HepG2 (cell line): ENCODE measurements around the gene FGL2. TPM values are rescaled to one million over a fixed set of nuclear protein-coding genes. Genes with fewer than 3 reads are reported as not detected.

Experiments used
- ATAC-seq: fragments of 200-7000 bp; cut with Tn5 transposase; 3 replicates; pipeline ENCODE4 v1.9.1; 2020; ENCODE audit warnings: mild to moderate bottlenecking, moderate library complexity
- BruUV-seq: library from RNA; stranded (reverse); fragments of 400-500 nt; replicated peaks from 2 replicates; lab custom pipeline; 2021; lab: Mats Ljungman, UMichigan
- CTCF ChIA-PET: fragments of 300-600 bp; formaldehyde crosslinking; extraction: SDS; loops from one replicate; lab custom pipeline; 2021; ENCODE audit warnings: low total read pairs, inconsistent platforms, low intra/inter-chr PET ratio; lab: Yijun Ruan, JAX
- POLR2A ChIA-PET: fragments of 350-600 bp; sonication (Branson Sonifier 250); formaldehyde crosslinking; loops from one replicate; lab custom pipeline; 2020; ENCODE audit warnings: antibody characterized with exemption, inconsistent platforms; lab: Yijun Ruan, JAX
- DNase-seq: peaks from one replicate; pipeline ENCODE4 v3.0.0-alpha.2; 2015; ENCODE audit warnings: low spot score
- FAIRE-seq: peaks from 3 replicates; lab custom pipeline; 2011; peaks lifted over from hg19 to GRCh38; lab: Jason Lieb, UNC
- H2AFZ ChIP-seq: one replicate; pipeline ENCODE4 v1.6.1; 2011; ENCODE audit warnings: low read length, inconsistent platforms
- H3K27ac ChIP-seq: fragments of 300-600 bp; 3 replicates; pipeline ENCODE4 v1.8.0; 2011; ENCODE audit warnings: mixed run types, mild to moderate bottlenecking, mixed read lengths, low read length, inconsistent platforms; ENCODE audit not compliant: insufficient read depth; ENCODE audit errors: extremely low read length
- H3K27me3 ChIP-seq, 2 experiments: fragments of 200-600 bp in 1 of 2; 2 replicates in 1 of 2; 3 replicates in 1 of 2; pipeline versions ENCODE4 v1.6.0 to v1.8.0; 2011; ENCODE audit warnings: low read length in 2 of 2, mild to moderate bottlenecking in 2 of 2, moderate library complexity in 2 of 2, inconsistent platforms in 1 of 2; ENCODE audit not compliant: insufficient read depth in 2 of 2, control insufficient read depth in 1 of 2
- H3K36me3 ChIP-seq, 2 experiments: fragments of 200-600 bp in 1 of 2; replicated peaks in 1 of 2; 2 replicates in 1 of 2; 3 replicates in 1 of 2; pipeline versions ENCODE4 v1.5.1 to v1.8.0; 2011; ENCODE audit warnings: low read length in 2 of 2, inconsistent platforms in 1 of 2; ENCODE audit not compliant: insufficient read depth in 2 of 2, control insufficient read depth in 1 of 2
- H3K4me1 ChIP-seq: 2 replicates; pipeline ENCODE4 v1.5.1; 2012; ENCODE audit warnings: low read length, inconsistent platforms; ENCODE audit not compliant: insufficient read depth
- H3K4me2 ChIP-seq: 2 replicates; pipeline ENCODE4 v1.6.0; 2011; ENCODE audit warnings: low read depth, low read length, inconsistent platforms
- H3K4me3 ChIP-seq, 3 experiments: fragments of 200-600 bp in 1 of 3; sonication (generic), shearing (Covaris generic) in 1 of 3; replicated peaks in 1 of 3; 2 replicates each; pipeline ENCODE4 v1.5.1; 2011 to 2016; ENCODE audit warnings: low read length in 3 of 3, inconsistent platforms in 2 of 3, low read depth in 2 of 3, mild to moderate bottlenecking in 2 of 3, control low read depth in 1 of 3, mixed read lengths in 1 of 3; ENCODE audit not compliant: insufficient read depth in 1 of 3
- H3K79me2 ChIP-seq: one replicate; pipeline ENCODE4 v1.6.1; 2011; ENCODE audit warnings: low read length, inconsistent platforms; ENCODE audit not compliant: insufficient read depth
- H3K9ac ChIP-seq: 2 replicates; pipeline ENCODE4 v1.6.0; 2011; ENCODE audit warnings: mild to moderate bottlenecking, low read depth, low read length, inconsistent platforms; ENCODE audit not compliant: insufficient read depth
- H3K9me3 ChIP-seq: 2 replicates; pipeline ENCODE4 v1.5.1; 2012; ENCODE audit warnings: mild to moderate bottlenecking, low read length
- H4K20me1 ChIP-seq: 2 replicates; pipeline ENCODE4 v1.6.0; 2011; ENCODE audit warnings: inconsistent platforms, mild to moderate bottlenecking, low read length, moderate library complexity; ENCODE audit not compliant: insufficient read depth
- ATF1 ChIP-seq: IDR thresholded peaks from 2 replicates; pipeline ENCODE4 v1.6.1; 2016; ENCODE audit warnings: mild to moderate bottlenecking, control low read depth
- BRCA1 ChIP-seq: sonication (generic); formaldehyde crosslinking; IDR thresholded peaks from 2 replicates; pipeline ENCODE4 v1.4.0; 2020; ENCODE audit warnings: missing genetic modification reagents
- CBX2 ChIP-seq, 2 experiments: fragments of 200-600 bp in 1 of 2; sonication (generic); formaldehyde crosslinking in 1 of 2; IDR thresholded peaks; 2 replicates each; pipeline versions ENCODE4 v1.7.0 to v1.8.1; 2018 to 2022; ENCODE audit warnings: low read depth in 2 of 2, low read length in 1 of 2, mild to moderate bottlenecking in 1 of 2, missing genetic modification reagents in 1 of 2
- GLI4 ChIP-seq: sonication (generic); formaldehyde crosslinking; IDR thresholded peaks from 2 replicates; pipeline ENCODE4 v1.5.1; 2020; ENCODE audit warnings: missing genetic modification reagents, mild to moderate bottlenecking, moderate library complexity, borderline replicate concordance
- NFKBIZ ChIP-seq: IDR thresholded peaks from 2 replicates; pipeline ENCODE4 v1.6.1; 2018; ENCODE audit warnings: missing genetic modification reagents, missing compliant biosample characterization
- NR3C1 ChIP-seq: sonication (generic); formaldehyde crosslinking; IDR thresholded peaks from 2 replicates; pipeline ENCODE4 v1.4.0; 2020; ENCODE audit warnings: missing genetic modification reagents
- RFX3 ChIP-seq: IDR thresholded peaks from 2 replicates; pipeline ENCODE4 v1.6.1; 2016; ENCODE audit warnings: missing biosample characterization, missing genetic modification reagents
- SAFB2 ChIP-seq: sonication (generic); formaldehyde crosslinking; IDR thresholded peaks from 2 replicates; pipeline ENCODE4 v1.5.1; 2020; ENCODE audit warnings: missing genetic modification reagents, low read depth, mild to moderate bottlenecking, borderline replicate concordance
- SMAD3 ChIP-seq: sonication (generic); formaldehyde crosslinking; IDR thresholded peaks from 2 replicates; pipeline ENCODE4 v1.4.0; 2020; ENCODE audit warnings: missing genetic modification reagents
- SRSF1 ChIP-seq: fragments of 200-400 bp; formaldehyde crosslinking; optimal IDR thresholded peaks from 2 replicates; pipeline ENCODE3; 2017; ENCODE audit warnings: mild to moderate bottlenecking, low read depth, low read length, moderate library complexity
- ZC3H4 ChIP-seq: sonication (generic); formaldehyde crosslinking; IDR thresholded peaks from 2 replicates; pipeline ENCODE4 v1.4.0; 2020; ENCODE audit warnings: missing genetic modification reagents, borderline replicate concordance
- ZNF143 ChIP-seq: sonication (generic); formaldehyde crosslinking; IDR thresholded peaks from 2 replicates; pipeline ENCODE4 v1.4.0; 2020; ENCODE audit warnings: missing genetic modification reagents
- ZNF33A ChIP-seq: sonication (generic); formaldehyde crosslinking; IDR thresholded peaks from 2 replicates; pipeline ENCODE4 v1.5.1; 2020; ENCODE audit warnings: missing genetic modification reagents, mild to moderate bottlenecking, moderate library complexity, borderline replicate concordance
- ZNF672 ChIP-seq: sonication (generic); formaldehyde crosslinking; IDR thresholded peaks from 2 replicates; pipeline ENCODE4 v1.8.1; 2022; ENCODE audit warnings: missing genetic modification reagents
- ZNF678 ChIP-seq: sonication (generic); formaldehyde crosslinking; IDR thresholded peaks from 2 replicates; pipeline ENCODE4 v1.4.0; 2020; ENCODE audit warnings: mild to moderate bottlenecking, missing genetic modification reagents
- ZNF7 ChIP-seq: IDR thresholded peaks from 2 replicates; pipeline ENCODE4 v1.6.1; 2016; ENCODE audit warnings: missing biosample characterization, missing genetic modification reagents
- ZNF775 ChIP-seq: sonication (generic); formaldehyde crosslinking; IDR thresholded peaks from 2 replicates; pipeline ENCODE4 v1.4.0; 2020; ENCODE audit warnings: missing genetic modification reagents, mild to moderate bottlenecking, moderate library complexity, borderline replicate concordance
- WGBS: methylation state at CpG from one replicate; pipeline ENCODE4 v1.1.6; 2017; ENCODE audit warnings: low lambda C conversion rate; 5-methylcytosine and 5-hydroxymethylcytosine counted together
- in situ Hi-C: cut with HindIII; loops from 2 replicates; pipeline ENCODE4 v1.10.0; 2017; ENCODE audit warnings: low pct_unique_long_range_greater_than_20kb; ENCODE audit not compliant: extremely low pct_ligation_motif_present
- intact Hi-C: fragments of 100-400 bp; cut with micrococcal nuclease; formaldehyde crosslinking; loops from one replicate; pipeline ENCODE4 v1.10.0; 2022; ENCODE audit not compliant: unreplicated experiment
- polyA plus RNA-seq, 8 experiments: library from polyadenylated mRNA; depleted of rRNA in 3 of 8; stranded (reverse) in 7 of 8; unstranded in 1 of 8; fragments of >200 nt; fragmentation: Illumina TruSeq in 4 of 8; extraction: Trizol in 4 of 8; gene quantifications; 2 replicates each; pipeline versions ENCODE4 v1.2.1 to v1.2.3, GENCODE V29; 2011 to 2016; ENCODE audit warnings: low read depth in 4 of 8, missing spikeins in 1 of 8, mixed read lengths in 1 of 8; ENCODE audit not compliant: insufficient read depth in 1 of 8
- total RNA-seq, 5 experiments: library from RNA; depleted of rRNA; stranded (reverse); fragments of >200 nt; fragmentation: Illumina TruSeq; extraction: Trizol; gene quantifications; 2 replicates each; pipeline ENCODE4 v1.2.3, GENCODE V29; 2016; ENCODE audit warnings: low read depth in 1 of 5
- TF ChIP-seq, protein P1 (sequence below): sonication (generic); formaldehyde crosslinking; IDR thresholded peaks from 2 replicates; pipeline ENCODE4 v1.4.0; 2020; ENCODE audit warnings: missing genetic modification reagents, borderline replicate concordance
- TF ChIP-seq, protein P2 (sequence below): sonication (generic); formaldehyde crosslinking; IDR thresholded peaks from 2 replicates; pipeline ENCODE4 v1.8.0; 2022; ENCODE audit warnings: missing genetic modification reagents, mild to moderate bottlenecking, borderline replicate concordance
- TF ChIP-seq, protein P3 (sequence below): sonication (generic); formaldehyde crosslinking; IDR thresholded peaks from 2 replicates; pipeline ENCODE4 v1.5.0; 2020; ENCODE audit warnings: missing genetic modification reagents

Gene FGL2
- total and polyA plus RNA-seq, 2 of the 13 experiments (the other 11 are each of a cell fraction or from before 2014, with no cell fraction given): 0.04 to 0.15 TPM

DNA sequence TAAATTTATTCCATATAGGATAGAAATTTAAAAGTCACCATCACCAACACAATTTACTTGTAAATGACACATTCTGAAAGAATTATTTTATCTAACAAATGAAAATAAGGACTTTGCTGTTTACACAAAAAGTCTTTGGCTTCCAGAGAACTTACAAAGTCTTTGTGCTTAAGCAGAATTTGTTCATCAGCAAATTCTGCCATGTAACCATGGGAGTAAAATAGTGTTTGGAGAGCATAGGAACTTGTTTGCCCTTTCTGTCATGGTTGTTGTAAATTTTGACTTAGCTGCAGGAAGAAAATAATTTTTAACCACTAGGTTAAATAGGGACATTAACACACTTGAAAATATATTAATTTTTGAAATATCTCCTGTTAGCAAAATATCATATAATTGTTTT, 15.2 kb downstream of the FGL2 start (continued):
- TF ChIP-seq, protein P1, sequence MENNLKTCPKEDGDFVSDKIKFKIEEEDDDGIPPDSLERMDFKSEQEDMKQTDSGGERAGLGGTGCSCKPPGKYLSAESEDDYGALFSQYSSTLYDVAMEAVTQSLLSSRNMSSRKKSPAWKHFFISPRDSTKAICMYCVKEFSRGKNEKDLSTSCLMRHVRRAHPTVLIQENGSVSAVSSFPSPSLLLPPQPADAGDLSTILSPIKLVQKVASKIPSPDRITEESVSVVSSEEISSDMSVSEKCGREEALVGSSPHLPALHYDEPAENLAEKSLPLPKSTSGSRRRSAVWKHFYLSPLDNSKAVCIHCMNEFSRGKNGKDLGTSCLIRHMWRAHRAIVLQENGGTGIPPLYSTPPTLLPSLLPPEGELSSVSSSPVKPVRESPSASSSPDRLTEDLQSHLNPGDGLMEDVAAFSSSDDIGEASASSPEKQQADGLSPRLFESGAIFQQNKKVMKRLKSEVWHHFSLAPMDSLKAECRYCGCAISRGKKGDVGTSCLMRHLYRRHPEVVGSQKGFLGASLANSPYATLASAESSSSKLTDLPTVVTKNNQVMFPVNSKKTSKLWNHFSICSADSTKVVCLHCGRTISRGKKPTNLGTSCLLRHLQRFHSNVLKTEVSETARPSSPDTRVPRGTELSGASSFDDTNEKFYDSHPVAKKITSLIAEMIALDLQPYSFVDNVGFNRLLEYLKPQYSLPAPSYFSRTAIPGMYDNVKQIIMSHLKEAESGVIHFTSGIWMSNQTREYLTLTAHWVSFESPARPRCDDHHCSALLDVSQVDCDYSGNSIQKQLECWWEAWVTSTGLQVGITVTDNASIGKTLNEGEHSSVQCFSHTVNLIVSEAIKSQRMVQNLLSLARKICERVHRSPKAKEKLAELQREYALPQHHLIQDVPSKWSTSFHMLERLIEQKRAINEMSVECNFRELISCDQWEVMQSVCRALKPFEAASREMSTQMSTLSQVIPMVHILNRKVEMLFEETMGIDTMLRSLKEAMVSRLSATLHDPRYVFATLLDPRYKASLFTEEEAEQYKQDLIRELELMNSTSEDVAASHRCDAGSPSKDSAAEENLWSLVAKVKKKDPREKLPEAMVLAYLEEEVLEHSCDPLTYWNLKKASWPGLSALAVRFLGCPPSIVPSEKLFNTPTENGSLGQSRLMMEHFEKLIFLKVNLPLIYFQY (CRISPR knock-in tag): no peak
- TF ChIP-seq NR3C1 (no peak), ZNF7 (CRISPR knock-in tag) (no peak), SMAD3 (CRISPR knock-in tag) (no peak)
- TF ChIP-seq, all 625 proteins: peak for 0

DNA sequence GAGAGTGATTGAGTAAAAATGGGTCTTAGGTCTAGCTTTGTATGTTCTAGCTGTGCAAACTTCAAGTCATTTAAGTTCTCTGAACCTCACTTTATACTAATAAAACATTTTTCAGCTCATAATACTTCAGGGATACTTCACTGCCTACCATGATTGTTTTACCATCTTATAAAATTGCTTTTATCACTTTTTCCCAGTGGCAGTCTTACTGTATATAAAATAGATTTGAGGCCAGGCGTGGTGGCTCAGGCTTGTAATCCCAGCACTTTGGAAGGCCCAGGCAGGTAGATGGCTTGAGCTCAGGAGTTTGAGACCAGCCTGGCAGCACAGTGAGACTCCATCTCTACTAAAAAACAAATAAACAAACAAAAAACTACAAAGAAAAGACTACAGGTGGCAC, 17.4 kb downstream of the FGL2 start:
- no peaks in the 10 kb centered on the region for H4K20me1 ChIP-seq
- no peaks in the 10 kb centered on the region for H3K9me3 ChIP-seq
- intact Hi-C loops (no loop called here), in situ Hi-C loops (no loop called here)
- H3K4me2 ChIP-seq: no peak overlapping the region
- POLR2A ChIA-PET: no interaction called here
- peak overlapping the region; percentile 2 for H3K27ac ChIP-seq
- H3K4me3 ChIP-seq: no peak overlapping the region
- FAIRE-seq (no peak), ATAC-seq (no peak), DNase-seq (no peak)
- H3K9ac ChIP-seq: no peak overlapping the region
- H3K27me3 ChIP-seq: no peaks in the 10 kb centered on the region
- WGBS: 96% methylated on average over 1 of the region's 1 CpG
- CTCF ChIA-PET: no interaction called here
- H2AFZ ChIP-seq: no peak overlapping the region
- no TSS peak for BruUV-seq
- H3K36me3 ChIP-seq: no peaks in the 10 kb centered on the region
- H3K4me1 ChIP-seq: peaks cover 19% of the 10 kb centered on the region
- H3K79me2 ChIP-seq: no peaks in the 10 kb centered on the region
- no peak for TF ChIP-seq ZNF678 (CRISPR knock-in tag)
- TF ChIP-seq ZNF143 (CRISPR knock-in tag): no peak
- no peak for TF ChIP-seq GLI4 (CRISPR knock-in tag)
- TF ChIP-seq ATF1 (CRISPR knock-in tag): no peak
- TF ChIP-seq BRCA1 (CRISPR knock-in tag): no peak
- TF ChIP-seq ZNF775 (CRISPR knock-in tag): no peak
- TF ChIP-seq RFX3: no peak
- TF ChIP-seq ZC3H4 (CRISPR knock-in tag): no peak
- TF ChIP-seq, protein P2, sequence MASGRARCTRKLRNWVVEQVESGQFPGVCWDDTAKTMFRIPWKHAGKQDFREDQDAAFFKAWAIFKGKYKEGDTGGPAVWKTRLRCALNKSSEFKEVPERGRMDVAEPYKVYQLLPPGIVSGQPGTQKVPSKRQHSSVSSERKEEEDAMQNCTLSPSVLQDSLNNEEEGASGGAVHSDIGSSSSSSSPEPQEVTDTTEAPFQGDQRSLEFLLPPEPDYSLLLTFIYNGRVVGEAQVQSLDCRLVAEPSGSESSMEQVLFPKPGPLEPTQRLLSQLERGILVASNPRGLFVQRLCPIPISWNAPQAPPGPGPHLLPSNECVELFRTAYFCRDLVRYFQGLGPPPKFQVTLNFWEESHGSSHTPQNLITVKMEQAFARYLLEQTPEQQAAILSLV: no peak
- no peak for TF ChIP-seq ZNF33A
- no peak for TF ChIP-seq NFKBIZ (CRISPR knock-in tag)
- TF ChIP-seq SAFB2 (CRISPR knock-in tag): no peak
- no peak for TF ChIP-seq CBX2 (IDR thresholded peaks at IDR 0.05; ENCODE audit: low read depth, low read length)
- TF ChIP-seq CBX2 (CRISPR knock-in tag; IDR thresholded peaks at IDR 0.05; ENCODE audit: low read depth): no peak
- TF ChIP-seq, protein P3, sequence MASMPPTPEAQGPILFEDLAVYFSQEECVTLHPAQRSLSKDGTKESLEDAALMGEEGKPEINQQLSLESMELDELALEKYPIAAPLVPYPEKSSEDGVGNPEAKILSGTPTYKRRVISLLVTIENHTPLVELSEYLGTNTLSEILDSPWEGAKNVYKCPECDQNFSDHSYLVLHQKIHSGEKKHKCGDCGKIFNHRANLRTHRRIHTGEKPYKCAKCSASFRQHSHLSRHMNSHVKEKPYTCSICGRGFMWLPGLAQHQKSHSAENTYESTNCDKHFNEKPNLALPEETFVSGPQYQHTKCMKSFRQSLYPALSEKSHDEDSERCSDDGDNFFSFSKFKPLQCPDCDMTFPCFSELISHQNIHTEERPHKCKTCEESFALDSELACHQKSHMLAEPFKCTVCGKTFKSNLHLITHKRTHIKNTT (CRISPR knock-in tag): no peak
- no peak for TF ChIP-seq SRSF1
- no peak for TF ChIP-seq ZNF672 (CRISPR knock-in tag)
